Fibroblast of lung (primary cell): Measurements from ENCODE around the gene STX5. TPM values are rescaled to one million over a fixed set of nuclear protein-coding genes. Genes with fewer than 3 reads are reported as not detected.
A peak's percentile ranks its signal among the peaks of the same experiment; 100 is the strongest.

Source experiments
- DNase-seq, 2 donors: peaks; one replicate each; pipeline versions ENCODE4 v3.0.0 to v3.0.0-alpha.2; 2010; ENCODE audit warnings: low read depth in 2 of 2
- H2AFZ ChIP-seq: 2 replicates; pipeline ENCODE4 v1.5.1; 2012; ENCODE audit warnings: low read length, control low read depth, inconsistent platforms
- H3K27ac ChIP-seq: 2 replicates; pipeline ENCODE4 v1.5.1; 2011; ENCODE audit warnings: low read length, control low read depth; ENCODE audit not compliant: insufficient read depth
- H3K27me3 ChIP-seq: 2 replicates; pipeline ENCODE4 v1.5.1; 2011; ENCODE audit warnings: mild to moderate bottlenecking, low read length; ENCODE audit not compliant: control insufficient read depth, insufficient read depth
- H3K36me3 ChIP-seq: 2 replicates; pipeline ENCODE4 v1.5.1; 2011; ENCODE audit warnings: low read length; ENCODE audit not compliant: control insufficient read depth, insufficient read depth
- H3K4me1 ChIP-seq: 2 replicates; pipeline ENCODE4 v1.5.1; 2011; ENCODE audit warnings: low read length; ENCODE audit not compliant: control insufficient read depth, insufficient read depth; ENCODE audit errors: extremely low read depth
- H3K4me2 ChIP-seq: 2 replicates; pipeline ENCODE4 v1.5.1; 2011; ENCODE audit warnings: low read length, control low read depth; ENCODE audit not compliant: insufficient read depth; ENCODE audit errors: extremely low read depth
- H3K4me3 ChIP-seq, 4 experiments: fragments of 200-600 bp in 1 of 4; sonication (generic) in 1 of 4; replicated peaks in 1 of 4; 2 replicates each; pipeline ENCODE4 v1.5.1; 2011 to 2016; ENCODE audit warnings: low read length in 4 of 4, low read depth in 3 of 4, mild to moderate bottlenecking in 3 of 4, control low read depth in 2 of 4, inconsistent platforms in 1 of 4, mixed read lengths in 1 of 4; ENCODE audit not compliant: insufficient read depth in 1 of 4; ENCODE audit errors: control extremely low read depth in 1 of 4
- H3K79me2 ChIP-seq: 2 replicates; pipeline ENCODE4 v1.5.1; 2012; ENCODE audit warnings: mild to moderate bottlenecking, low read length, inconsistent platforms; ENCODE audit not compliant: control insufficient read depth, insufficient read depth
- H3K9ac ChIP-seq: 2 replicates; pipeline ENCODE4 v1.5.1; 2011; ENCODE audit warnings: mild to moderate bottlenecking, low read length, control low read depth; ENCODE audit not compliant: insufficient read depth
- H3K9me3 ChIP-seq: 2 replicates; pipeline ENCODE4 v1.5.1; 2012; ENCODE audit warnings: low read depth, low read length; ENCODE audit not compliant: control insufficient read depth, insufficient read depth
- H4K20me1 ChIP-seq: 2 replicates; pipeline ENCODE4 v1.5.1; 2011; ENCODE audit warnings: low read length; ENCODE audit not compliant: control insufficient read depth, insufficient read depth; ENCODE audit errors: extremely low read depth
- CTCF ChIP-seq, 2 donors: IDR thresholded peaks in 1 of 2; conservative IDR thresholded peaks in 1 of 2; 1 replicate in 1 of 2; 2 replicates in 1 of 2; pipeline ENCODE4 v1.5.1; 2011 to 2012; ENCODE audit warnings: low read length in 2 of 2, control low read depth in 1 of 2, inconsistent platforms in 1 of 2, low read depth in 1 of 2, mild to moderate bottlenecking in 1 of 2
- EZH2 ChIP-seq: IDR thresholded peaks from 2 replicates; pipeline ENCODE4 v1.5.1; 2012; ENCODE audit warnings: low read length, control low read depth, mild to moderate bottlenecking; ENCODE audit errors: missing control alignments
- polyA plus RNA-seq, 2 donors: library from polyadenylated mRNA; depleted of rRNA in 1 of 2; stranded (reverse) in 1 of 2; unstranded in 1 of 2; fragments of >200 nt; gene quantifications; 2 replicates each; pipeline ENCODE4 v1.2.1, GENCODE V29; 2011 to 2012; ENCODE audit warnings: missing spikeins in 1 of 2
- total RNA-seq: library from RNA; depleted of rRNA; stranded (reverse); fragments of >200 nt; gene quantifications from 2 replicates; pipeline ENCODE4 v1.2.1, GENCODE V29; 2014

STX5 gene
- total and polyA plus RNA-seq, 2 donors (not counting 1 experiment from before 2014, with no cell fraction given): 44.9 to 48.9 TPM

- peaks cover 16% of the 10 kb centered on the region for H3K79me2 ChIP-seq
- no peaks in the 10 kb centered on the region for H3K9me3 ChIP-seq
- no peaks in the 10 kb centered on the region for H4K20me1 ChIP-seq
- H3K4me2 ChIP-seq: no peak overlapping the region
- H3K27ac ChIP-seq: no peak overlapping the region
- no peak overlapping the region for H2AFZ ChIP-seq
- H3K4me3 ChIP-seq: no peak overlapping the region
- no peaks in the 10 kb centered on the region for H3K27me3 ChIP-seq
- H3K4me1 ChIP-seq: no peaks in the 10 kb centered on the region
- no peak overlapping the region for H3K9ac ChIP-seq
- no peak for DNase-seq
- TF ChIP-seq CTCF (conservative IDR thresholded peaks at IDR 0.05 in 1 of 2, IDR thresholded peaks at IDR 0.05 in 1 of 2; ENCODE audit: low read depth in 1 of 2, low read length in 2 of 2): no peak
- TF ChIP-seq EZH2: no peak
- H3K36me3 ChIP-seq: peaks cover 34% of the 10 kb centered on the region
These were observed 32.4 kb downstream of the STX5 start for GRCh38 chr11:62799486-62799885.

GRCh38 chr11:62796281-62796680 lies 35.6 kb downstream of the STX5 start:
- Histone ChIP-seq H3K9me3 (no peaks in the 10 kb centered on the region), H3K27ac (no peak overlapping the region), H2AFZ (no peak overlapping the region), H4K20me1 (no peaks in the 10 kb centered on the region), H3K4me3 (no peak overlapping the region), H3K4me1 (peaks cover 5% of the 10 kb centered on the region), H3K27me3 (no peaks in the 10 kb centered on the region), H3K9ac (no peak overlapping the region), H3K36me3 (peaks cover 35% of the 10 kb centered on the region), H3K4me2 (no peak overlapping the region), H3K79me2 (peaks cover 5% of the 10 kb centered on the region)
- TF ChIP-seq CTCF (conservative IDR thresholded peaks at IDR 0.05 in 1 of 2, IDR thresholded peaks at IDR 0.05 in 1 of 2; ENCODE audit: low read depth in 1 of 2, low read length in 2 of 2) (no peak), EZH2 (no peak)
- no peak for DNase-seq

- Histone ChIP-seq H3K27me3 (no peaks in the 10 kb centered on the region), H3K4me1 (peaks cover 12% of the 10 kb centered on the region), H3K4me3 (no peak overlapping the region), H3K4me2 (no peak overlapping the region), H3K9ac (no peak overlapping the region), H3K9me3 (no peaks in the 10 kb centered on the region), H3K27ac (no peak overlapping the region), H4K20me1 (no peaks in the 10 kb centered on the region), H2AFZ (no peak overlapping the region), H3K36me3 (peaks cover 25% of the 10 kb centered on the region), H3K79me2 (peaks cover 24% of the 10 kb centered on the region)
- DNase-seq: peak in 1 of 2 donors; percentile 17
- TF ChIP-seq EZH2 (no peak), CTCF (conservative IDR thresholded peaks at IDR 0.05 in 1 of 2, IDR thresholded peaks at IDR 0.05 in 1 of 2; ENCODE audit: low read depth in 1 of 2, low read length in 2 of 2) (no peak)
These were observed 37.6 kb downstream of the STX5 start for GRCh38 chr11:62794201-62794775.
